HG03378 (cell line): ENCODE measurements around the gene PEX14.

ENCODE experiments used
- ATAC-seq: cut with Tn5 transposase; IDR thresholded peaks from one replicate; pipeline ENCODE4 v1.9.1; 2021; ENCODE audit warnings: mild to moderate bottlenecking, moderate library complexity; ENCODE audit not compliant: unreplicated experiment

The PEX14 gene

DNA sequence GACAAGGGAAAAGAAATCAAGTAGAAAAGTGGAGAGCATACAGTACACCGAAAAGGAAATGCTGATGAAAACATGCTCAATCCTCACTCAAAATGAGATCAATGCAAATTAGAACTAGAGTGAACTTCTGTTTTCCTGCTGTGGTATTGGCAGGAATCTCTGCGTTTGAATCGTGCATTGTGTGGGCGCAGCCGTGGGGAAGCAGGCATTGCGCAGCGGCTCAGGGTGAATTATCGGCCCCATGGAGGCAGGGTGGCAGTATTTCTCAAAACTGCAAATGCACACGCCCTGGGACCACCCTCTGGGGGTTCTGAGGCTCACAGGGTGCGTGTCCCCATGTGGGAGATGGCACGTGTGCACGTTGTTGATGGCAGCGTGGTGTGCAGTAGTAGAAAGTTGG lies 140.6 kb downstream of the PEX14 start:
- ATAC-seq: no peak

DNA sequence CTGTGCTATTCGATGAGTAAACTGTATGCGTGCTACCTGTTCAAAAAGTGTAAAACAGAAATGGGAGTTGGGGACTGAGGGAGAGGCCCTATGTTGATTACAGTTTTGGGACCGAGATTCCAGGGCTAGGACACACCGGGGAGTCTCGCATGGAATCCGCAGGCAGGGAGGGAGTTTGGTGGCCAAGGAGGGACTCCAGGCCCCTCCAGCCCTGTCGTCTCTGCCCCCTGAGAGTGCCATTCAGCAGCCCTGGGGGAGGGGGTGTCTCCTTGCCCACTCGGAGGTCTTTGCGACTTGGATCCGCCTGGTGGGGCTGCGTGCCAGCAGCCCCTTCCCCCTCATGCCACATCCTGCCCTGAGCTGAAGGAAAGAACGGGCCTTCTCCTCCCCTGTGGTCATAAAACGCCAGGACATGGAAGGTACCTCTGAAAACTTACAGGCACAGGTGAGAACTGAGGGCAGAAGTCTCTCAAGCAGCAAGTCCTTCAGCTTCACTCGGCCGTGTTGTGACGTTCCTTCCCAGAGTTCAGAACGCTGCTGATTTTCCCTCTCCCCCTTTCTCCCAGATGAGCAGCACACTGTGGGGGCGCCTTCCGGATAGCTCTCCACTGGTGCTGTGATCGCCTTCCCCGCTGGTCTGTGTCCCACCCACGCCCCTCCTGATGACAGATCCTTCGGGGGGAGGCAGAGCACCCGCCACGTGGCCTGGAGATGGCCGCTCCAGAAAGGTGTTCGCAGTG lies 141.4 kb downstream of the PEX14 start:
- no peak for ATAC-seq

DNA sequence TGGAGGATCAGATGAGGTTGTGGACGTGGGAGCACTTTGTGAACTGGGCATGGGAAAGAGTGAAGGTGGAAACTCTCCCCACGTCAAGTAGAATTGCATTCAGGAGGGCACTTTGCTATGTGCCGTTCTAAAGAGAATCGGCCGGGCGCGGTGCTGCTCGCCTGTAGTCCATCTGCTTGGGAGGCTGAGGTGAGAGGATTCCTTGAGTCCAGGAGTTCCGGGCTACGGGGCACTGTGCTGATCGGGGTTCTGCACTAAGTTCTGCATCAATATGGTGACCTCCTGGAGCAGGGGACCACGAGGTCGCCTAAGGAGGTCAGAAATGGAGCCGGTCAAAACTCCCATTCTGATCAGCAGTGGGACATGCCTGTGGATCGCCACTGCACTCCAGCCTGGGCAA lies 141.9 kb downstream of the PEX14 start:
- ATAC-seq: no peak

DNA sequence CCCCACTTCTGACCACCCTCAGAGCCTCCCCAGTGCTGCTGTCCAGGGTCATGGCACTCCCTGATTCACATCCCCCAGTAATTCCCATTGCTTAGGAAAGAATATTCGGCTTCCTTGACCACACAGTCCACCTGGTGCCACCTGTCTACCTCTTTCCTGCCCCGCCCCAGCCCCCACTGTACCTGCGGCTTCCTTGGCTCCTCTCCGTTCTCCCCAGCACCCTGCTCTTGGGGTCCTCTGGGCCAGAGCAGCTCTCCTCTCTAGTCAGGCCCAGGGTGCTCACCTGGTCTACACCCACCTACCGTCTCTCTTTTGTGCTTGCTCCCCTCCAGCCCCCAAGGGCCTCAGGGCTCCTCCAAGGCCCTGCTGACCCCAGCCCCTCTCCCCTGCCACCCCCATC lies 142.6 kb downstream of the PEX14 start:
- no peak for ATAC-seq

DNA sequence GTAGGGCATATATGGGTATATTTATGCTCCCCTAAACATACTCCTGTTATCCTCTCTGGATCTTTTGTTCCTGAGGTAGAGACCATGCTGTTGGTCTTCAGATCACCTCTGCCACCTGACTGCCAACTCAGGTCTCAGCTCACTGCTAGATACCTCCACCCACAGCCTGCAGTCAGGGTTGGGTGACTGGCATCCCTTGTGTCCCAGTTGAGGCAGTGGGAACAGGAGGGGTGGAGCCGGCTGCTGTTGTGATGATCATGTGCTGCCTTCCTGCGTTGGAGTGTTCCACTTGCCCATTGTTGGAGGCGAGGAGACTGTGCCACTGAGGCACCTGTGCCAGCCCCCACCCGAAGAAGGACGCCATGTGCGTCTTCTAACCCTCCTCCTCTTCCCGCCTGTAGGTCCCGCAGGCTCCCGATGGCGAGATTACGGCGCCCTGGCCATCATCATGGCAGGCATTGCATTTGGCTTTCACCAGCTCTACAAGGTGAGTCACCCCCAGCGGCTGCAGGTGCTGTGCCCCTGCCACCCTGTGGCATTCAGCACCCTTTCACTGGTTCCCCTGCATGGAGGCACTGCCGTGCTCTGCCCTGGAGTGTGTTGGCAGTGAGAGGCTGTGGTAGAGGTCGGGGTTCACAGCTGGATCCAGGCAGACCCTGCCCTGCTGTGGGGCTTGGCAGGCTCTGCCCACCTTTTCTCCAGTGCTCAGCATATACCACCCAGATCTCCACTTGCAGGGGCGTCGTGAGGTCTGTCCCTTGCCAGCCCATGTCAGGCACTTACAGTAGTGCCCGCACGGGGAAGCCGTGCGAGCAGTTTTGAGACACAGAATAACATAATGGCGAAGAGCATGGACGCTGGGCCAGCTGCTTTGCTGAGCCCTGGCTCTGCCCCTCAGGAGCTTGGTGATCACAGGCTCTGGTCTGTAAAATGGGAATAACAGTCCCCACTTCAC lies 143.5 kb downstream of the PEX14 start:
- no peak for ATAC-seq

DNA sequence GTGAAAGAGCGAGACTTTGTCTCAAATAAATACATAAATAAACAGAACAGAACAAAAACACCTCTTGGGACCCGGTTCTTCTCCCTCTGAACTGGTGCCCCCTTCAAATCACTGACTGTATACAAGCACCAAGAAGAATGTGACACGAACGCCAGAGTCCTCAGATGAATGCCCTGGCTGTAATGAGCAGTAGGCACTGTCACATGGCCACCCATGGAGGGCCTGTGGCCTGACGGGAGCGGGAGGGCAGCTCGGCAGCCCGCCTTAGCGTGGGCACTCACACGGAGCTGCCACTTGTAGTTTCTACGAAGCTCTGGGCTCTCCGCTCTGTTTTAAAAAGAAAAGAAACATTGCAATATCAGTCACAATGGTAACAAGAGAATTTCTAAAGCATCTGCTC lies 146.0 kb downstream of the PEX14 start:
- ATAC-seq: no peak

DNA sequence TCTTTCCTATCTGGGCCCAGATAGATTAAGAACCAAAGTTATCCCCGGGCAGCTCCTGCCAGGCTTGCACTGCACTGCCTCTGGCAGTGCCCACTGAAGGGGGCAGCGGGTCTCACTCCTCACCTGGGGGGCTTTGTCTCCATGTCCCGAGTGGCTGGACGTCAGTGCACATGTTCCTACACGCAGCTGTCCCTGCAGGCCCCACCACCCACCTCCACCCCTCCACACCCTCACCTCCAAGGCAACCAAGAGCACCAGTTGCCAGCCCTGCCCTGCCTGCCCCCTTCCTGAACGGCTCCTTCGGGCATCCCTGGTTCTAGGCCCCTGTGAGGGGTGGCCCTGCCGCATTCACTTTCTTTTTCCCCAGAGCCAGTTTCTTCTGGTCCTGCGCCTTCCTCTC lies 147.2 kb downstream of the PEX14 start:
- no peak for ATAC-seq

DNA sequence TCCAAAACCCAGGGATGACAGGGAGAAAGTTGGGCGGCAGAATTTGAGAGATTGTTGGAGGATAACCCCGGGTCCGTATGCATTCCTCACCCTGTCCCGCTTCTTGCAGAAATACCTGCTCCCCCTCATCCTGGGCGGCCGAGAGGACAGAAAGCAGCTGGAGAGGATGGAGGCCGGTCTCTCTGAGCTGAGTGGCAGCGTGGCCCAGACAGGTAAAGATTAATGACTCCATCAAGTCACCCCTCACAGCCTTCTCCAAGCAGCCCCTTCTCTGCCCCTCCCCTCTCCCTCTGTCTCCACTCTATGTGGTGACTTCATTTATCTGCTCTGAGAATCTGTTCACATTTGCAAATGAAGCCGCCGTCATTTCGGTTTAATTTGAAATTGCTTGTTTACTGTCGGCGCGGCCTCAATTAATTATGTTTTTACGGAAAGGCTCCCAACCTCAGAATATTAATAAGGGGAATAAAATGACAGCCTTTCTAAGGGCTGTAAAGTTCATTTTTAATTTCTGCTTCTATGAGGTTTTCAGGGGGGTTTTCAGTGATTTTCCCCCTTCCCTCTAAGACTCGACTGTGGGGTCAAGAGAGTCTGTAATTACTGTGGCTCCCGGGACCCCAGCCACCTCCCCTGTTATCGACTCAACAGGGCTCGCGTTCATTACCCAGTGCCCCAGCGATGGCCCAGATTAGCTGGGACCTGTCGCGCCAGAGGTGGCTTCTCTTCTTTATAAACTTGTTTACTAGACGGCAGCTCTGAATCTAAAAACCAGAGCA lies 148.3 kb downstream of the PEX14 start:
- ATAC-seq: no peak

DNA sequence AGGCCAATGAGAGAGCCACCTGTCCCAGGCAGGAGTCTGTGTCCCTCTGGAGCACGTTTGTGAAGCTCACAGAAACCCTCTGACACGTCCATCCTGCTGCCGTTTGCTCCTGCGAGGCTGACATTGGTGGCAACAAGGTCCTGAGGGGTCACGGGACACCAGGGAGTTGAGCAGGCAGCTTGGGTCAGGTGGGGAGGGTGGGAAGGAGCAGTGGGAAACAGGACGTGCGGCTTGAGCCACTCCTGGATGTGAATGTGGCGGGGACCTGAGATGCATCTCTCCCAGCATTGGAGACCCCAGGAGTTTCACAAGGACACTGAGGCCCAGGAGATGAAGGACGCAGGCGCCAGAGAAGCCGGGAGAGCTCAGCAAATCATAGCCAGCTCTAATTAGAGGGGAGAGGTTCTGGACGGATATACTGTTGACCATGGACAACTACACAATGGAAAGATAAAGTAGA lies 149.0 kb downstream of the PEX14 start:
- ATAC-seq: no peak

DNA sequence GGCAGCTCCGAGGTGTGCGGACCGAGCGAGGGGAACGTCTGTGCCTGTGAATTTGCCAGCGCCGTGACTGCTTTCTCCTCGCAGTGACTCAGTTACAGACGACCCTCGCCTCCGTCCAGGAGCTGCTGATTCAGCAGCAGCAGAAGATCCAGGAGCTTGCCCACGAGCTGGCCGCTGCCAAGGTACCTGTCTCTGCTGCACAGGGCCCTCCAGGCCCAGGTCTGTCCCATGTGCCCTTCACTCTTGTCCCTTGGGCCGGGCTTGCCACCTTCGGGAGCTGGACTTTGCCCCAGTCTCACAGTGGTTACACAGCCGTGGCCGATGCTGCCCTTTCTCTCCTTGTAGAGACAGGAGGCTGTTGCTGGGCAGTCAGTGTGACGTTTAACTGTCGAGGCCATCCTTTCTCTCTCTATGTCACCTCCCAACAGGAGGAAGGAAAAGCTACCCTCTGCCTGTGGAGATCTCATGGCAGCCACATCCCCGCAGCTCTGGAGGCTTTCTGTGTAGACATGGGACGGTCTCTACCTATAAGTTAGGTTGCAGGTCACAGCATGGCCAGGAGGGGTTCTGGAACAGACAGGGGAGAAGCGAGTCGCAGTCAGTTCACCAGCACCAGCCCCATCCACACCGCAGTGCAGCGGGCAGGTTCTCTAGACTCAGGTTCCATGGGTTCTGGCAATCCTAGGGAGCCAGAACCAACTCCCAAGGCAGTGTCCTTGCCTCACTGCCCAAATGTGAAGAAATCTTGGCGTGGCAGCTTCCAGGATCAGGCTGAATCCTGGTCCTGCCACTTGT lies 149.7 kb downstream of the PEX14 start:
- no peak for ATAC-seq

DNA sequence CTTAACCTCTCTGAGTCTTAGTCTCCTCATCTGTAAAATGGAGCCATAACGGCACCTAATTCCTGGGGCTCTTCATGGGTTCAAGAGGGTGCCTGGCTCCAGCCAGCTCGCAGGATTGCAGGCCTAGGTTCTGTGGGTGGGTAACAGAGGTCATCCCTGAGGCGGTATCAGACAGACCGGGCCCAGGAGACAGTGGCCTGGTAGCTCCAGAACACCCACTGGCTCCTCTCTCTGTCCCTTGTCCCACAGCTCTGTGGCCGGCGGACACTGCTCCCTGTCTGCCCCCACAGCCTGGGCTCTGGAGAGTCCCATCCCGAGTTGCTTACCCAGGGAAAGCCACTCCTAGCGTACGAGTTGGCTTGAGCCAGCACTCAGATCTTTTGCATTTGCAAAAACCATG lies 150.3 kb downstream of the PEX14 start:
- no peak for ATAC-seq

DNA sequence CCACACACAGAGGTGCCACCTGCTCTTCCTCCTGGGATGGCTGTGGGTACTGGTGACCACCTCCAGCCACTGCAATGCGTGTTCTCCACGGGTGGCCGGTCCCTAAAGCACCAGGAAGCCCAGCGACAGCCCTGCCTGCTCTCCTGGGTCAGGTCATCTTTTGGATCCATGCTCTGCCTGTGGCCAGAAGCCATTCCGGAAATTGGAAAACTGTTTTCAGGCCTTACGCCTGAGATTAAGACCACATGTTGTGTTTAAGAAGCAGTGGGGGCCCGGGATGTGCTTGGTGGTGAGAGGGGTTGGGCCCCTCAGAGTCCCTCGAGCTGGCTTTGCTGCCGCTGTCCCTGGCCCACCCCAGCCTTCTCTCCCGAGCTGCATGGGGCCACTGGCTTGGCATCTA lies 150.8 kb downstream of the PEX14 start:
- ATAC-seq: no peak

DNA sequence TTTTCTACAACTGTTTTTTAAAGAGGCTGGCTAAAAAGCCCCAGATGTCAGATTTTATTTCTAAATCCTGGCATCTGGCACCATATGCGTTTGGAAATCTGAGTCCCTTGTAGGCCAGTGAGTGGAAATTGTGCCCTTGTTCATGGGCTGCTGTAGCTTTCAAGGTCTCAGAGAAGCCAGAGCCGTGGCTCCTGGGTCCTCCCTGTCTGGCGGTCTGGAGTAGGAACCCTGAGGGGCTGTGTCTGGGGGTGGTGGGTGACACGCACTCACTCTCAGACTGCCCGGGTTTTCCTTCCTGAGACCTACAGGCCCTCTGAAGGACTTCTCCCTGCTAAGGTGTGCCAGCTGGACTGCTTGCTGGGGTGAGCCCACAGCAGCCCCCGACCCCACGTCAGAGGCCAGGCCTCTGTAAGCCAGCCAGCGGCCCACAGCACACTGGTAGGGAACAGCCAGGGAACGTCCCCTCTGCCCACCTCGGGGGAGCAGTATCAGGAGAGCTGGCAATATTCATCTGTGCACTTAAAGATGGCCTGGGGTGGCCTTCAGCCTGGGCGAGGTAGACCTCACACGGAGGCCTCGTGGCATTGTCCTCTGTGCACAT lies 151.5 kb downstream of the PEX14 start:
- ATAC-seq: no peak

DNA sequence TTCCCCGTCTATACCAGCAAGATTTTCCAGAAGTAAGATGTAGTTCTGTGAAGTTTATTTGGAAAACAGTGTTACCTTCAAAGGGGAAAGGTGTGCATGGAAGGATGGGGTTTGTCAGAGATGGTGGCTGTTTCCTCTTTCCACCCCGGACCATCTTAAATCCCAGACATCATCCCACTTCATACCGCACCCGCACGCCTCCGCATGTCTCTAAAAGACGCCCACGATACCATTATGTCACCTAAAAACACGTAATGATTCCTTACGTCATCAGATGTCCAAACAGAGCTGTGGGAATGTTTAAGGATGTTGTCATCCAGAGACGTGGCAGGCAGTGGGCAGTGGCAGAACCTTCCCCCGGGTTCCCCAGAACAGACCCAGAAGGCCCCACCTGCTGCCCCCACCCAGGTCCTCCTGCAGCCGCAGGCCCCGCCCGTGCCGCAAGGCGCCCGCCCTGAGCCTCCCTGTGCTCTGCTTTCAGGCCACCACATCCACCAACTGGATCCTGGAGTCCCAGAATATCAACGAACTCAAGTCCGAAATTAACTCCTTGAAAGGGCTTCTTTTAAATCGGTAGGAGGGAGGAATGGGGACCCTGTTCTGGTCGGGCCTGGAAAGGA lies 152.2 kb downstream of the PEX14 start:
- ATAC-seq: no peak

DNA sequence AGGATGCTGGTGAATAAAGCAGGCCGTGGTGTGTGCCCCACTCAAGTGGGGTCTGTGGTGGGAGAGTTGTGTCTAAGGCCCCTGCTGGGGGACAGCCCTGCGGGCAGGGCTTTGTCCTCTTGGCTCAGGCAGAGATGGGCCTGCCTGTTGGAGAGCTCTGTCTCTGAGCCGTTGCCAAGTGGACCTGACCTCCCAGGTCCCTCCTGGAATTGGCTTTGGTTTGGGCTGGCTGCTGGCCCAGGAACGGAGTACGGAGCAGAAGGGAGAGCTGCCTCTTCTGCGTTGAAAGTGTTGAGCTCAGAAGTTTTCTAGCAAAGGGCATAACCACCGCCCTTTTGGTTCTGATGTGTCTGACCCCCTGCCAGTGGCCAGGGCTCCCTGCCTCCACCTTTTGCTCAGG lies 153.9 kb downstream of the PEX14 start:
- no peak for ATAC-seq

DNA sequence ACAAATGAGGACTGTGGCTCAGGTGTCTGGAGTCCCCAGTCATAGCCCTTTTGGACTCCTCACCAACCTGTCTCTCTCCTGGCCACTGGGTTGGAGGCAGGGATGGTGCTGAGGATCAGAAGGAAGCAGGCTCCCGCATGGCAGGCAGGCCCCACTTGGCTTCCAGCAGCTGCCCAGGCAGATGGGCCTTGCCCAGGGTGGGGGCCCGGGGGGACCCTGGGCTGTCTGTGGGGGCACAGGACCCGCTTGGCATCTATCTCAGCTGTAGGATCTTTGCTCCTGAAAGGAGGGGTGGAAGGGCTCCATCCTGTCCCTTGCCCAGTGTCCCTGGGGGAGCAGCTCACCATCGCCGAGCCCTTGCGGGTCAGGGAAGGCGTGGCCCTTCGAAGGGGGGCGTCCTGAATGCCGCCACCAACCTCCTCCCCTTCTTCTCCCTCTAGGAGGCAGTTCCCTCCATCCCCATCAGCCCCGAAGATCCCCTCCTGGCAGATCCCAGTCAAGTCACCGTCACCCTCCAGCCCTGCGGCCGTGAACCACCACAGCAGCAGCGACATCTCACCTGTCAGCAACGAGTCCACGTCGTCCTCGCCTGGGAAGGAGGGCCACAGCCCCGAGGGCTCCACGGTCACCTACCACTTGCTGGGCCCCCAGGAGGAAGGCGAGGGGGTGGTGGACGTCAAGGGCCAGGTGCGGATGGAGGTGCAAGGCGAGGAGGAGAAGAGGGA lies 154.5 kb downstream of the PEX14 start:
- no peak for ATAC-seq

DNA sequence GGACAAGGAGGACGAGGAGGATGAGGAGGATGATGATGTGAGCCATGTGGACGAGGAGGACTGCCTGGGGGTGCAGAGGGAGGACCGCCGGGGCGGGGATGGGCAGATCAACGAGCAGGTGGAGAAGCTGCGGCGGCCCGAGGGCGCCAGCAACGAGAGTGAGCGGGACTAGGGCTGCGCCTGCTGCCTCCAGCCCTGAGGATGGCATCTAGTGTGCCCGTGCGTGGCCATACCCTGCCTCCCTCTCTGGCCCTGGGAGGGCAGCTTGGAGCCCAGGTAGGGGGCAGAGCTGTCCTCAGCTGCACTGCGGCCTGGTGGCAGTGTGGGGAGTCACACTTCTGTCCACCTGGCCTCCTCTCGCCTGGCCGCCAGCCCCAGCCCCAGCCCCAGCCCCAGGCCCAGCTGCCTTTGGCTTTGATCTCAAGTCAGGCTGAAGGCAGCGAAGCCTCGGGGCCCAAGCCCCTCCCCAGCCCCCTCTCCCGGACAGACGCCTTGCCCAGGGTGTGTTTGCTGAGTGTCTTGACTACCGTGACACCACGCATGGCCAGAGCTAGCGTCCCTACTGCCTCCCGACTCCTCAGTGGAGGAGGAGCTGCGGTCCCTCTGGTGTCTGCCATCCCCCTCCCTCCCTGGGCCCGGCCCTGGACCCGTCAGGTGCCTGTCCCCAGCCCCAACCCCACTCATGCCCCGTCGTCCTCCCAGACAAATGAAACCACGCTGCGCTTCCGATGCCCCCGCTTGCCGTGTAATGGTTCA lies 155.2 kb downstream of the PEX14 start:
- no peak for ATAC-seq

DNA sequence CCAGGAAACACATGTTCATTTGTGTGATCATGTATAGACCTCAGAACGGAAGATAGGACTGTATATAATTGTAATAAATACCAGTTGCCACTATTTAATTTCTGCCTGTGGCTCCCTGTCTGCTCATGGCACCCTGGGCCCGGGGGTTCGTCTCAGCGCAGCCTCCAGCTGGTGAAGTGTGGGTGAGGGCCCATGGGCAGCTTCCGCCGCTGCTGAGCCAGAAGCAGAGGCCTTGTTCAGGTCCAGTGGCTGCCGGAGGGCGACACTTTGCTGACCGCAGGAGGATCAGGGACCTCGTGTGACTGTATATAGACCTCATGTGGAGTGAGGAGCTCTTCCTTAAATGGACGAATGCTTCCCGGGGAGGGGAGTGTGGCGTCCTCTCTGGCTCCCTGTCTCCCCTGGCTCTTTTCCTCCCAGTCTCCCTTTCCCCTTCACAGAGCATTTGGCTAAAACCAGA lies 155.9 kb downstream of the PEX14 start:
- ATAC-seq: no peak
